CD8-positive, alpha-beta memory T cell (primary cell): ENCODE data around the gene PANK2. TPM values are rescaled to one million over a fixed set of nuclear protein-coding genes. Genes with fewer than 3 reads are reported as not detected.
A peak's percentile ranks its signal among the peaks of the same experiment; 100 is the strongest.
"Not testable (repeated sequence)": the region's sequence is repeated elsewhere in the genome, so short reads cannot be mapped to it uniquely, and the experiment has no call there.

Experiments
- CTCF ChIA-PET: fragments of 350-600 bp; sonication (Branson Sonifier 250); formaldehyde crosslinking; loops from one replicate; lab custom pipeline; 2021; ENCODE audit warnings: antibody characterized with exemption; lab: Charles Lee
- POLR2A ChIA-PET: fragments of 350-600 bp; sonication (Branson Sonifier 250); formaldehyde crosslinking; loops from one replicate; lab custom pipeline; 2021; ENCODE audit warnings: antibody characterized with exemption; lab: Charles Lee
- DNase-seq, 5 donors: peaks; one replicate each; pipeline versions ENCODE4 v3.0.0 to v3.0.0-alpha.2; 2020 to 2022; ENCODE audit warnings: mixed read lengths in 1 of 5
- H3K27ac ChIP-seq: one replicate; pipeline ENCODE4 v1.7.0; 2013; ENCODE audit warnings: low read depth, mild to moderate bottlenecking, low read length, moderate library complexity
- H3K27me3 ChIP-seq: 2 replicates; pipeline ENCODE4 v1.7.0; 2013; ENCODE audit warnings: low read length, mild to moderate bottlenecking; ENCODE audit not compliant: insufficient read depth, poor library complexity, severe bottlenecking
- H3K36me3 ChIP-seq: 2 replicates; pipeline ENCODE4 v1.7.0; 2013; ENCODE audit warnings: mild to moderate bottlenecking, low read length, moderate library complexity; ENCODE audit not compliant: insufficient read depth
- H3K4me1 ChIP-seq: 2 replicates; pipeline ENCODE4 v1.7.0; 2013; ENCODE audit warnings: mild to moderate bottlenecking, low read length, moderate library complexity; ENCODE audit not compliant: insufficient read depth
- H3K4me3 ChIP-seq: 2 replicates; pipeline ENCODE4 v1.7.0; 2013; ENCODE audit warnings: mild to moderate bottlenecking, low read length
- H3K9me3 ChIP-seq: 2 replicates; pipeline ENCODE4 v1.7.0; 2013; ENCODE audit warnings: mild to moderate bottlenecking, low read length
- H3K27ac Mint-ChIP-seq, 8 donors: one replicate each; pipeline ENCODE4 v1.8.0; 2020 to 2021; ENCODE audit warnings: mixed read lengths in 8 of 8, mild to moderate bottlenecking in 6 of 8, inconsistent platforms in 3 of 8, moderate library complexity in 3 of 8
- H3K27me3 Mint-ChIP-seq, 2 donors: one replicate each; pipeline ENCODE4 v1.8.0; 2020 to 2021; ENCODE audit warnings: mixed read lengths in 2 of 2, mild to moderate bottlenecking in 1 of 2, moderate library complexity in 1 of 2
- H3K36me3 Mint-ChIP-seq, 3 donors: one replicate each; pipeline ENCODE4 v1.8.0; 2020 to 2021; ENCODE audit warnings: mixed read lengths in 3 of 3, inconsistent platforms in 1 of 3, mild to moderate bottlenecking in 1 of 3
- H3K4me1 Mint-ChIP-seq, 3 donors: one replicate each; pipeline ENCODE4 v1.8.0; 2020 to 2021; ENCODE audit warnings: mixed read lengths in 3 of 3, inconsistent platforms in 1 of 3, mild to moderate bottlenecking in 1 of 3
- H3K4me3 Mint-ChIP-seq, 7 donors: one replicate each; pipeline ENCODE4 v1.8.0; 2020 to 2021; ENCODE audit warnings: mixed read lengths in 7 of 7, mild to moderate bottlenecking in 6 of 7, moderate library complexity in 4 of 7, inconsistent platforms in 2 of 7
- H3K9me3 Mint-ChIP-seq, 5 donors: one replicate each; pipeline ENCODE4 v1.8.0; 2020 to 2022; ENCODE audit warnings: mixed read lengths in 5 of 5, mild to moderate bottlenecking in 3 of 5, moderate library complexity in 2 of 5, inconsistent platforms in 1 of 5
- polyA plus RNA-seq: library from polyadenylated mRNA; unstranded; fragments of 300-500 nt; fragmentation: Illumina TruSeq; gene quantifications from one replicate; pipeline ENCODE4 v1.2.3, GENCODE V29; 2021
- total RNA-seq, 2 experiments: library from RNA; stranded (reverse); gene quantifications; one replicate each; pipeline ENCODE4 v1.2.3, GENCODE V29; 2021

The PANK2 gene
- total and polyA plus RNA-seq, 3 experiments from 2014 or later = 51.0 to 62.3 (median 58.1) TPM

DNA sequence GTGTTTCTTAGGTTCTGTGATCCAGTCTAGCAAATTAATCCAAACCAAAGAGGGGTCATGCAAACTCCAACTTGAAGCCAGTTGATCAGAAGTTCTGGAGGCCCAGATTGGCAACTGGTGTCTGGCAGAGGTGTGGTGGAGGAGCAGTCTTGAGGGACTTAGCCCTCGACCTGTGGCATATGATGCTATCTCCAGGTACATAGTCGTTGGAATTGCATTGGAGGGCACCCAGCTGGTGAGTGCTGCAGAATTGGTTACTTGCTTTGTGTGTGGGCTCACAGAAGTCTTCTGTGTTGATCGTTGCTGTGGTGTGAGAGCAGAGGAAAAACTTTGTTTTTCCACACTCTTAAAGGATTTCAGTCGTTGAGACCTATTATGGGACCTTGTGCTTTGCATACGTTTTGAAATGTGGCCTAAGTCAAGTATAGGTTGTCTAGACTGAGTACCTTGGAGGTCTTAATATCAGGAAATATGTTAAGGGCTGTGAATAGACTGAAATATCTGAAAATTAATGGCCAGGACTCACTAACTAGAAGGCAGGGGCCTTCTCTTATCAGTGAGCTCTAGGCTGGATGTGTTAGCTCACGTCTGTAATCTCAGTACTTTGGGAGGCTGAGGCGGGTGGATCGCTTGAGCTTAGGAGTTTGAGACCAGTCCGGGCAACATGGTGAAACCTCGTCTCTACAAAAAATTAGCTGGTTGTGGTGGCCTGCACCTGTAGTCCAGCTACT lies 7.8 kb downstream of the PANK2 start:
- Mint-ChIP-seq H3K4me3 (peak overlapping the region; percentile 9 to 90 (median 72)), H3K36me3 (peaks cover 0 to 28% (median 6%) of the 10 kb centered on the region in 3 donors), H3K27ac (peak overlapping the region; percentile 52 to 93 (median 79)), H3K4me1 (peaks cover 75 to 94% (median 89%) of the 10 kb centered on the region in 3 donors), H3K27me3 (no peaks in the 10 kb centered on the region), H3K9me3 (no peaks in the 10 kb centered on the region)
- peak overlapping the region; percentile 14 for H3K4me3 ChIP-seq
- POLR2A ChIA-PET = no interaction called here
- no peaks in the 10 kb centered on the region for H3K27me3 ChIP-seq
- peak overlapping the region; percentile 6 for H3K27ac ChIP-seq
- no peaks in the 10 kb centered on the region for H3K36me3 ChIP-seq
- no peak for DNase-seq
- H3K9me3 ChIP-seq = no peaks in the 10 kb centered on the region
- H3K4me1 ChIP-seq = peaks cover 78% of the 10 kb centered on the region
- CTCF ChIA-PET = interaction anchor here (0.8 to 1.1 kb wide), 2 partner anchors 9 to 10 kb away, joined by 3 to 4 read pairs; no protein-coding TSS in a partner anchor

DNA sequence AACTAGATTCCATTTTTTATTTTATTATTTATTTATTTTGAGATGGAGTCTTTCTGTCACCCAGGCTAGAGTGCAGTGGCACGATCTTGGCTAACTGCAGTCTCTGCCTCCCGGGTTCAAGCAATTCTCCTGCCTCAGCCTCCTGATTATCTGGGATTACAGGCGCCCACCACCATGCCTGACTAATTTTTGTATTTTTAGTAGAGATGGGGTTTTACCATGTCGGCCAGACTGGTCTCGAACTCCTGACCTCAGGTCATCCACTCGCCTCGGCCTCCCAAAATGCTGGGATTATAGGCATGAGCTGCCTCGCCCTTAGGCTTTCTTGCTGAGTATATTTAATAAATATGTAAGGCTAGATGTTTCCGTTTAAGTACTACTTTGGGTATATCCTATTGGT lies 9.0 kb downstream of the PANK2 start:
- H3K27me3 Mint-ChIP-seq, H3K36me3 ChIP-seq, H3K27me3 ChIP-seq, H3K9me3 ChIP-seq, DNase-seq, H3K9me3 Mint-ChIP-seq, H3K27ac ChIP-seq, H3K4me3 ChIP-seq, POLR2A ChIA-PET: not testable (repeated sequence)
- Mint-ChIP-seq H3K4me3 (peak overlapping the region in 3 of 7 donors; percentile 24 to 70 (median 41)), H3K27ac (peak overlapping the region in 2 of 8 donors; percentile 54 to 89), H3K36me3 (peaks cover 0 to 24% (median 6%) of the 10 kb centered on the region in 3 donors), H3K4me1 (peaks cover 71 to 91% (median 89%) of the 10 kb centered on the region in 3 donors)
- CTCF ChIA-PET = interaction anchor here (1.1 kb wide), 1 partner anchor 9 kb away, joined by 4 read pairs; no protein-coding TSS in a partner anchor
- peaks cover 68% of the 10 kb centered on the region for H3K4me1 ChIP-seq

DNA sequence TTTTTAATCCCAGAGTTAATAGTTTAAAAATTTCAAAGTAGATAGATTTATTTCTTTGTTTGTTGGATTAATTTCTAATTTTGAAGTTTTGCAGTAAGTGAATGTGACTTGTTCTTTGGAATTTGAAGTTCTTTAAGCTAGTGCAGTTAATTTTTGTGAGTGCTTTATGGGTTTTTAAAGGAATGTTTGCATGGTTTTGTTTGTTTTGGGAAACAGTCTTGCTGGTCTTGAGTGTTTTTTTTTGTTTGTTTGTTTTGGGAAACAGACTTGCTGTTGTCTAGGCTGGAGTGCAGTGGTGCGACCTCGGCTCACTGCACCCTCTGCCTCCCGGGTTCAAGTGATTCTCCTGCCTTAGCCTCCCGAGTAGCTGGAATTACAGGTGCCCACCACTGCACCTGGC lies 9.5 kb downstream of the PANK2 start:
- peak overlapping the region in 5 of 7 donors; percentile 24 to 54 (median 52) for H3K4me3 Mint-ChIP-seq
- POLR2A ChIA-PET = no interaction called here
- H3K9me3 Mint-ChIP-seq = no peaks in the 10 kb centered on the region
- CTCF ChIA-PET = no interaction called here
- Histone ChIP-seq H3K4me1 (peaks cover 63% of the 10 kb centered on the region), H3K27ac (no peak overlapping the region), H3K36me3 (no peaks in the 10 kb centered on the region), H3K4me3 (no peak overlapping the region), H3K27me3 (no peaks in the 10 kb centered on the region), H3K9me3 (no peaks in the 10 kb centered on the region)
- peaks cover 0 to 2% of the 10 kb centered on the region in 2 donors for H3K27me3 Mint-ChIP-seq
- peaks cover 0 to 21% (median 3%) of the 10 kb centered on the region in 3 donors for H3K36me3 Mint-ChIP-seq
- H3K4me1 Mint-ChIP-seq = peaks cover 67 to 89% (median 85%) of the 10 kb centered on the region in 3 donors
- peak overlapping the region in 5 of 8 donors; percentile 17 to 89 (median 54) for H3K27ac Mint-ChIP-seq
- DNase-seq = no peak

DNA sequence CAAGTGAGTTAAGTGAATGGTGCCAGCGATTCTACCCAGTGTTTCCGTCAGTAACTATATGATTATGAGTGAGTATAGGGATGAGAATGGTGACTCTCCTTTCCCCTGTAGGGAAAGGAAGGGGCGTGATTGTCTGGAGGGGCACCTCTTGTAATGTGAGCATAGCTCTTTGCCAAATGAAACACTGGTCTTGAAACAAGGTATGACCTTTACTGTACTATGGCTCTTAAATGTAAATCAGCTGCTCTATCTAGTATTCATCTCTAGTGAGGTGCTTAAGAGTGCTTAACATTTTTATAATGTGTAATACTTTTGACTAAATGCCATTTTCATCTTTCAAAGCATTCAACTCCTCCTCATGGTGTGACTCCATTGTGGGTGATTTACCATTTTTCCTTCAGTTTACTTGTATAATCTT lies 11.0 kb downstream of the PANK2 start:
- H3K27ac Mint-ChIP-seq = peak overlapping the region in 7 of 8 donors; percentile 61 to 89 (median 75)
- Histone ChIP-seq H3K36me3 (no peaks in the 10 kb centered on the region), H3K27me3 (no peaks in the 10 kb centered on the region), H3K4me3 (no peak overlapping the region), H3K4me1 (peaks cover 55% of the 10 kb centered on the region), H3K27ac (no peak overlapping the region), H3K9me3 (no peaks in the 10 kb centered on the region)
- peaks cover 75 to 92% (median 89%) of the 10 kb centered on the region in 3 donors for H3K4me1 Mint-ChIP-seq
- H3K9me3 Mint-ChIP-seq = no peaks in the 10 kb centered on the region
- peaks cover 0 to 19% (median 0%) of the 10 kb centered on the region in 3 donors for H3K36me3 Mint-ChIP-seq
- DNase-seq = no peak
- peaks cover 0 to 2% of the 10 kb centered on the region in 2 donors for H3K27me3 Mint-ChIP-seq
- POLR2A ChIA-PET = no interaction called here
- peak overlapping the region; percentile 4 to 85 (median 64) for H3K4me3 Mint-ChIP-seq
- CTCF ChIA-PET = no interaction called here

DNA sequence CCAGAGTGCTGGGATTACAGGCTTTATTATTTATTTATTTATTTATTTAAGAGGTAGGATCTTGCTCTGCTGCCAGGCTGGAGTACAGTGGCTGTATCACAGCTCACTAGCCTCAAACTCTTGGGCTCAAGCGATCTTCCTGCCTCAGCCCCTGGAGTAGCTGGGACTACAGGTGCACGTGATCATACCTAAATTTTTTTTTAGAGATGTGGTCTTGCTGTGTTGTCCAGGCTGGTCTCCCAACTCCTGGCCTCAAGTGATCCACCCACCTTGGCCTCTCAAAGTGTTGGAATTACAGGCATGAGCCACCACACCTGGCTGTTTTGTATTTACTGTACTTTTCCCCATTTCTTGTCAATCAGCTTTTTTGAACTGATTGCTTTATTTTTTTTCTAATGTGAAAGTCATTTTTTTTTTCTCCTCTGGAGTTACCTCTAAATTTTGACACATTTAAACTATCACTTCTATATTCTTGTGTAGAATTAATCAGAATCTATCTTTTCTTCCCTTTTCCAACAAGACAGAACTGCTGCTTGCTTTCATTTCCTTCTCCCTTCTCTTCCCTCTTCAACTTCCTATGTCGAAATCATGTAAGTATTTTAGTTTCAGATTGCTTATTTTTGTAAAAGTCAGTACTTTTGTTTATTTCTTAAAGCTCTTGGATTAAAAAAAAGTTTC lies 12.0 kb downstream of the PANK2 start:
- H3K27me3 Mint-ChIP-seq = peaks cover 0 to 2% of the 10 kb centered on the region in 2 donors
- H3K9me3 Mint-ChIP-seq = no peaks in the 10 kb centered on the region
- H3K27me3 ChIP-seq = no peaks in the 10 kb centered on the region
- no peaks in the 10 kb centered on the region for H3K9me3 ChIP-seq
- H3K36me3 Mint-ChIP-seq = peaks cover 0 to 15% (median 0%) of the 10 kb centered on the region in 3 donors
- no peak for DNase-seq
- no peak overlapping the region for H3K27ac ChIP-seq
- peak overlapping the region in 7 of 8 donors; percentile 33 to 89 (median 85) for H3K27ac Mint-ChIP-seq
- peaks cover 68 to 90% (median 84%) of the 10 kb centered on the region in 3 donors for H3K4me1 Mint-ChIP-seq
- H3K4me1 ChIP-seq = peaks cover 47% of the 10 kb centered on the region
- no peaks in the 10 kb centered on the region for H3K36me3 ChIP-seq
- H3K4me3 Mint-ChIP-seq = peak overlapping the region; percentile 36 to 71 (median 56)
- POLR2A ChIA-PET = interaction anchor here (0.7 kb wide), 1 partner anchor 48 kb away, joined by 3 read pairs; no protein-coding TSS in a partner anchor
- CTCF ChIA-PET = interaction anchor here (1.2 to 1.4 kb wide), 2 partner anchors 81 to 132 kb away, joined by 3 read pairs; partner anchors contain the start of gene AP5S1
- H3K4me3 ChIP-seq = no peak overlapping the region

DNA sequence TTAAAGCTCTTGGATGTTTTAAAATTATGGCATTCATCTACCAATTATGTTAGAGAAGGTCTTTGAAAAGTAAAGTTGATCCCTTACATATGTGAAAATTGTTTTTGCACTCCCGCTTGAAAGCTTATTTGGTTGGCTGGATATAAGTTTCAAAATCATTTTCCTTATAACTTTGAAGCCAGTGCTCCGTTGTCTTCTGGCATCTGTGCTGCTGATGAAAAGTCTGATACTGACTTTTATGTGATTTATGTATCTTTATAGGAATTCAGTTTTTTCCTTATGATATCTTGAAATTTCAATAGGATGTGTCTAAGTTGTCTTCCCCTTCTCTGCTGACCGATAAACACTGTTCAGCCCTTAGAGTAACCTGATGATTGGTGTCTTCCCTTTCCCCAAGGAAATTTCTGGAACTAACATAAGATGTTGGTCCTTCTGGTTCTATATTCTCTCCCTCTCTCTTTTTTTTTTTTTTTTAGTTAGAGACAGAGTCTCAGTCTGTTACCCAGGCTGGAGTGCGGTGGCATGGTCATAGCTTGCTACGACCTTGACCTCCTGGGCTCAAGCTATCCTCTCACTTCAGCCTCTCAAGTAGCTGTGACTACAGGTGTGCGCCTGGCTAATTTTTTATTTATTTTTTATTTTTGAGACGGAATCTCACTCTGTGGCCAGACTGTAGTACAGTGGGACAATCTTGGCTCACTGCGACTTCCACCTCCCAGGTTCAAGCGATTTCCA lies 12.7 kb downstream of the PANK2 start:
- no peak overlapping the region for H3K27ac ChIP-seq
- H3K27ac Mint-ChIP-seq = peak overlapping the region in 7 of 8 donors; percentile 33 to 89 (median 85)
- CTCF ChIA-PET = interaction anchor here (1.2 to 1.4 kb wide), 2 partner anchors 81 to 133 kb away, joined by 3 read pairs; partner anchors contain the start of gene AP5S1

DNA sequence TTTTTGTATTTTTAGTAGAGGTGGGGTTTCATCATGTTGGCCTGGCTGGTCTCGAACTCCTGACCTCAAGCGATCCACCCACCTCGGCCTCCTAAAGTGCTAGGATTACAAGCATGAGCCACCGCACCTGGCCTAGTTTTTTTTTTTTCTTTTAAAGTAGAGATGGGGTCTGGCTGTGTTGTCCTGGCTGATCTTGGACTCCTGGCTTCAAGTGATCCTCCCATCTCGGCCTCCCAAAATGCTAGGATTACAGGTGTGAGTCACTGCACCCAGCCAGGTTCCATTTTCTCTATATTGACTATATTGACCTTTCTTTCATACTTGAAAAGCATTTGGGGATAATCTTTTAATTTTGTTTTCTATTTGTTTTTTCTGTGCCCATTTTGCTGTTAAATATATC lies 13.3 kb downstream of the PANK2 start:
- H3K4me1 Mint-ChIP-seq = peaks cover 64 to 90% (median 84%) of the 10 kb centered on the region in 3 donors
- DNase-seq = no peak
- H3K4me3 ChIP-seq = no peak overlapping the region
- H3K9me3 ChIP-seq = no peaks in the 10 kb centered on the region
- H3K27ac ChIP-seq = no peak overlapping the region
- H3K9me3 Mint-ChIP-seq = no peaks in the 10 kb centered on the region
- H3K4me3 Mint-ChIP-seq = peak overlapping the region in 3 of 7 donors; percentile 20 to 84 (median 27)
- peak overlapping the region in 4 of 8 donors; percentile 63 to 91 (median 72) for H3K27ac Mint-ChIP-seq
- H3K36me3 Mint-ChIP-seq = peaks cover 0 to 9% (median 0%) of the 10 kb centered on the region in 3 donors
- peaks cover 0 to 2% of the 10 kb centered on the region in 2 donors for H3K27me3 Mint-ChIP-seq
- no peaks in the 10 kb centered on the region for H3K36me3 ChIP-seq
- no peaks in the 10 kb centered on the region for H3K27me3 ChIP-seq
- ChIA-PET CTCF (interaction anchor here (1.4 kb wide), 1 partner anchor 82 kb away, joined by 3 read pairs; the partner anchor contains the start of gene AP5S1), POLR2A (interaction anchor here (0.6 kb wide), 1 partner anchor 15 kb away, joined by 4 read pairs; no protein-coding TSS in a partner anchor)
- H3K4me1 ChIP-seq = peaks cover 44% of the 10 kb centered on the region

More for the DNA sequence above, 12.7 kb downstream of the PANK2 start:
- peaks cover 0 to 2% of the 10 kb centered on the region in 2 donors for H3K27me3 Mint-ChIP-seq
- POLR2A ChIA-PET = interaction anchor here (0.7 kb wide), 1 partner anchor 48 kb away, joined by 3 read pairs; no protein-coding TSS in a partner anchor
- peaks cover 63 to 90% (median 84%) of the 10 kb centered on the region in 3 donors for H3K4me1 Mint-ChIP-seq
- no peaks in the 10 kb centered on the region for H3K36me3 ChIP-seq
- H3K4me3 ChIP-seq = no peak overlapping the region
- H3K9me3 Mint-ChIP-seq = no peaks in the 10 kb centered on the region
- H3K4me3 Mint-ChIP-seq = peak overlapping the region; percentile 43 to 71 (median 56)
- DNase-seq = no peak
- peaks cover 44% of the 10 kb centered on the region for H3K4me1 ChIP-seq
- H3K36me3 Mint-ChIP-seq = peaks cover 0 to 13% (median 0%) of the 10 kb centered on the region in 3 donors
- H3K27me3 ChIP-seq = no peaks in the 10 kb centered on the region
- H3K9me3 ChIP-seq = no peaks in the 10 kb centered on the region
